Activated CD4-positive, alpha-beta T cell treated with anti-CD3 and anti-CD28 coated beads for 1 hour (primary cell): ENCODE measurements around the gene DCHS1.

Experiments used
- DNase-seq: peaks from one replicate; pipeline ENCODE4 v3.0.0-alpha.2; 2020

Gene DCHS1

GRCh38 chr11:6646918-6647679 lies 8.5 kb downstream of the DCHS1 start:
- DNase-seq = no peak

GRCh38 chr11:6646576-6646917 lies 9.1 kb downstream of the DCHS1 start:
- no peak for DNase-seq

- no peak for DNase-seq
Measured at GRCh38 chr11:6646071-6646470, 9.5 kb downstream of the DCHS1 start.

GRCh38 chr11:6642957-6643356 lies 12.7 kb downstream of the DCHS1 start:
- DNase-seq = no peak

GRCh38 chr11:6640985-6641701 lies 14.5 kb downstream of the DCHS1 start:
- DNase-seq = no peak

GRCh38 chr11:6640036-6640984 lies 15.3 kb downstream of the DCHS1 start:
- no peak for DNase-seq

- no peak for DNase-seq
Measured at GRCh38 chr11:6638429-6638828, 17.2 kb downstream of the DCHS1 start.

- no peak for DNase-seq
Measured at GRCh38 chr11:6637871-6638270, 17.7 kb downstream of the DCHS1 start.

- no peak for DNase-seq
Measured at GRCh38 chr11:6636480-6636879, 19.1 kb downstream of the DCHS1 start.

- DNase-seq = no peak
Measured at GRCh38 chr11:6635082-6635932, 20.3 kb downstream of the DCHS1 start.

GRCh38 chr11:6634534-6634933 lies 21.1 kb downstream of the DCHS1 start:
- no peak for DNase-seq

GRCh38 chr11:6633422-6634408 lies 21.9 kb downstream of the DCHS1 start:
- no peak for DNase-seq

GRCh38 chr11:6632116-6633073 lies 23.2 kb downstream of the DCHS1 start:
- DNase-seq = no peak

- DNase-seq = no peak
Measured at GRCh38 chr11:6631361-6631890, 24.2 kb downstream of the DCHS1 start.

GRCh38 chr11:6630632-6631291 lies 24.8 kb downstream of the DCHS1 start:
- no peak for DNase-seq

GRCh38 chr11:6629892-6630631 lies 25.5 kb downstream of the DCHS1 start:
- DNase-seq = no peak

- no peak for DNase-seq
Measured at GRCh38 chr11:6629573-6629891, 26.1 kb downstream of the DCHS1 start.

- DNase-seq = no peak
Measured at GRCh38 chr11:6628526-6628925, 27.1 kb downstream of the DCHS1 start.
